Fibroblast of skin of left quadriceps (primary cell): Measurements from ENCODE around the gene GRM6.

Source experiments
- DNase-seq, 2 experiments: peaks; one replicate each; pipeline ENCODE4 v3.0.0-alpha.2; 2013; ENCODE audit warnings: low read depth in 2 of 2

The GRM6 gene

GRCh38 chr5:178984145-178985072, 10.7 kb downstream of the GRM6 start:
- DNase-seq: no peak

GRCh38 chr5:178983728-178984127, 11.4 kb downstream of the GRM6 start:
- no peak for DNase-seq

GRCh38 chr5:178982941-178983340, 12.2 kb downstream of the GRM6 start:
- DNase-seq: no peak

- no peak for DNase-seq
These were observed 13.7 kb downstream of the GRM6 start for GRCh38 chr5:178981381-178981780.

GRCh38 chr5:178965465-178966055, 29.6 kb downstream of the GRM6 start:
- DNase-seq: no peak

GRCh38 chr5:178941361-178941760, 53.8 kb downstream of the GRM6 start:
- DNase-seq: peak in 1 of 2 experiments; percentile 1

- peak; percentile 90 for DNase-seq
These were observed 54.4 kb downstream of the GRM6 start, which contains the start of gene ZNF454 for GRCh38 chr5:178940569-178941360. TSS of gene ZNF454 (plus strand) at chr5:178941198. CDS start at chr5:178942792, 1,594 bp downstream.

GRCh38 chr5:178931846-178932760, 63.0 kb downstream of the GRM6 start:
- DNase-seq: no peak
